ENCODE measurements around the gene SLC43A2. TPM values are rescaled to one million over a fixed set of nuclear protein-coding genes. Genes with fewer than 3 reads are reported as not detected.

SLC43A2 gene
- polyA plus RNA-seq, 2 of the 4 experiments (the other 2 are of a cell fraction): 3.5 to 7.0 TPM

DNA sequence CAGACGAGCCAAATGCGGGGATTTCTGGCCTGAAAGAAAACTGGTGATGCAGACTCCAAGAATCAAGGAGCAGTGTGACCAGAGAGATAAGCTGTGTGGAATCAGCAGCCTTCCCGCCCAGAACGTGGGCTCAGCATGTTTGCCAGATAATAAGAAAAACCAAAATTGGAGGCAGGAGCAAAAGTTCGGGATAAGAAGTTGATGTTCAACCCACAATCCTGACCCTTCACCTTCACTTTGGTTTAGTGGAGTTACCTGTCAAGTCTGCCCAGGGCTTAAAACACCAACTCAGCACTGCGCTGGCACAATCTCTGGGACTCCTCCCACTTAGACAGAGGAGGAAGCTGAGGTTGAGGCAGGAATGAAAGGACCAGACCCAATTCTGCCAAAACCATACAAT, 3.1 kb downstream of the SLC43A2 start:
- DNase-seq (ENCODE audit: low read depth in 1 of 2, low spot score in 1 of 2): no peak
- Histone ChIP-seq H3K4me3 (no peak overlapping the region), H3K9me3 (no peaks in the 10 kb centered on the region), H3K4me1 (0 out of 3 replicates have a peak, but pooled peaks cover 4% of the 10 kb centered on the region), H3K27ac (no peak overlapping the region), H3K4me2 (no peak overlapping the region)
- FAIRE-seq: no peak
- 87% methylated on average over 6 of the region's 6 CpGs for WGBS (ENCODE audit: missing lambda C conversion rate)
- TF ChIP-seq SMC3 (IDR thresholded peaks at IDR 0.05): no peak
- no peak for TF ChIP-seq BCL3 (IDR thresholded peaks at IDR 0.05)
- no peak for TF ChIP-seq CHD4 (IDR thresholded peaks at IDR 0.05; ENCODE audit: borderline replicate concordance)
- TF ChIP-seq ZFP36 (IDR thresholded peaks at IDR 0.05; ENCODE audit: borderline replicate concordance, partially characterized antibody): no peak
- no peak for TF ChIP-seq ZSCAN20 (CRISPR knock-in tag; IDR thresholded peaks at IDR 0.05)
- no peak for ATAC-seq
- ChIA-PET CTCF (interaction anchor here (0.8 to 18.3 kb wide), 10 partner anchors 7 to 400 kb away, joined by 3 to 263 read pairs (median 4); partner anchors contain the start of gene RILP), POLR2A (no interaction called here)

DNA sequence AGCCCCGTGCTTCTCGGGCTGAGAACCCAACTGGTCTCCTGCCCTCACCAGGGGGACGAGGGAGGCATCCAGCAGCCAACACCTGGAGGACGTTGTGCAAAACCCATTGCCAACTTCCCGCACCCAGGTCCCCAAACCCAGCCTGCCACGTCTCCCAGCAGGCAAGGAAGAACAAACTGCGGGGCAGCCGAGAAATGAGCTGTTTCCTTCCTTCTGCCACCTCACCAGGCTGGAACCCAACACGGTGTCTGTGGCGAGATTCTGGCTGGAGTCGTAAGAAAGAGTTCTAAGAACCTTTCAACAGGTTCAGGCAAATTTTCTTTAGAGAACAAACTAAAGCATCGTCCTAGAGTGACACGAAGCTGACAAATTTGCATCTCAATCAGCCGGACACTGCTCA, 3.6 kb downstream of the SLC43A2 start:
- no peak for ATAC-seq
- POLR2A ChIA-PET: no interaction called here
- FAIRE-seq: no peak
- Histone ChIP-seq H3K4me2 (no peak overlapping the region), H3K4me1 (no peaks in the 10 kb centered on the region), H3K27ac (no peak overlapping the region), H3K9me3 (no peaks in the 10 kb centered on the region), H3K4me3 (no peak overlapping the region)
- no peak for DNase-seq (ENCODE audit: low read depth in 1 of 2, low spot score in 1 of 2)
- CTCF ChIA-PET: interaction anchor here (0.6 to 18.3 kb wide), 10 partner anchors 7 to 365 kb away, joined by 3 to 263 read pairs (median 3); partner anchors contain the start of gene RILP
- 91% methylated on average over 14 of the region's 14 CpGs for WGBS (ENCODE audit: missing lambda C conversion rate)
- TF ChIP-seq ZC3H11A (IDR thresholded peaks at IDR 0.05): no peak
- no peak for TF ChIP-seq USF2 (IDR thresholded peaks at IDR 0.05)
- TF ChIP-seq REST (IDR thresholded peaks at IDR 0.05): no peak
- no peak for TF ChIP-seq SREBF2 (IDR thresholded peaks at IDR 0.05)

DNA sequence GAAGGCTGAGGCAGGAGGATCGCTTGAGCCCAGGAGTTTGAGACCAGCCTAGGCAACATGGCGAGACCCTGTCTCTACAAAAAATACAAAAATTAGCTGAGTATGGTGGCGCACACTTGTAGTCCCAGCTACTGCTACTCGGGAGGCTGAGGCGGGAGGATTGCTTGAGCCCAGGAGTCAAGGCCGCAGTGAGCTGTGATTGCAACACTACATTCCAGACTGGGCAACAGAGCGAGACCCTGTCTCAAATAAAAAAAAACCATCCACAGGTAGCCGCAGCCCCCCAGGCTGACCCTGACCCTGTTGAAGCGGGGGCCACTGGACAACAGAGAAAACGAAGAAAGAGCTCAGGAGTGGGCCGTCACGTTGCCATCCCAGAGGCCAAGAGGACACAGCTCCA, 4.0 kb downstream of the SLC43A2 start:
- 84% methylated on average over 12 of the region's 12 CpGs for WGBS (ENCODE audit: missing lambda C conversion rate)
- DNase-seq (ENCODE audit: low read depth in 1 of 2, low spot score in 1 of 2) (no peak), ATAC-seq (no peak), FAIRE-seq (no peak)
- CTCF ChIA-PET: interaction anchor here (0.6 to 18.3 kb wide), 9 partner anchors 6 to 365 kb away, joined by 3 to 263 read pairs (median 3); partner anchors contain the start of gene RILP
- H3K4me3 ChIP-seq: no peak overlapping the region
- H3K27ac ChIP-seq: no peak overlapping the region
- no peaks in the 10 kb centered on the region for H3K9me3 ChIP-seq
- no peak overlapping the region for H3K4me2 ChIP-seq
- no peaks in the 10 kb centered on the region for H3K4me1 ChIP-seq
- POLR2A ChIA-PET: no interaction called here
- no peak for TF ChIP-seq MAFK (IDR thresholded peaks at IDR 0.05; ENCODE audit: partially characterized antibody)

DNA sequence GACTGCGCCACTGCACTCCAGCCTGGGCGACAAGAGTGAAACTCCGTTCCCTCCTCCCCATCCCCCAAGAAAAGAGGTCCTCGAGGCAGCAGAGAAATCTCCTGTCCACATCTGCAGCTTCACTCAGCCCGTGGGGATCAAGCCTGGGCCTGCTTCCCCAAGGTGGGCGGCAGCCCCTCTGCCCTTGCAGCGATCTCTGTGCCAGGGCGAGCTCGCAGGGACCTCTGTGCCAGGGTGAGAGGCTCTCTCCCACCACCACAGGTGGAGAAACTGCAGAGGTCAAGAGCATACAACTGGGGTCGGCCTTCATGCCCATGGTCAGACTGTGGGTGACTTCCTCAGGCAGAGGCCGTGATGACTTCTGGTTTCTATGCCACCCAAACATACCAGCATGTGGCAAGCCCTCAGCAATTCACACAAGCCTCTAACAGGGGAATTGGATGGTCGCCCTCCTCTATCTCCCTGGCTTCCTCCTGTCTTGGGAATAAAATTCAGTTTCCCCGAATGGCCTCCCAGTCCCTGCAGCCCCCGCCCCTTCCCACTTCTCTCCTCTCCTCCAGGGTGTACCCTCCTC, 5.5 kb downstream of the SLC43A2 start:
- CTCF ChIA-PET: interaction anchor here (1.1 to 18.3 kb wide), 4 partner anchors 6 to 62 kb away, joined by 3 to 263 read pairs (median 62); partner anchors contain the start of gene SLC43A2
- FAIRE-seq (no peak), ATAC-seq (no peak), DNase-seq (ENCODE audit: low read depth in 1 of 2, low spot score in 1 of 2) (no peak)
- H3K4me1 ChIP-seq: peaks cover 4% of the 10 kb centered on the region
- no peak overlapping the region for H3K4me3 ChIP-seq
- H3K9me3 ChIP-seq: no peaks in the 10 kb centered on the region
- no peak overlapping the region for H3K27ac ChIP-seq
- 85% methylated on average over 14 of the region's 14 CpGs for WGBS (ENCODE audit: missing lambda C conversion rate)
- no peak overlapping the region for H3K4me2 ChIP-seq
- POLR2A ChIA-PET: no interaction called here
- TF ChIP-seq BHLHE40 (IDR thresholded peaks at IDR 0.05; ENCODE audit: low read depth, low read length): no peak
- TF ChIP-seq RCOR1 (IDR thresholded peaks at IDR 0.05; ENCODE audit: low read depth, low read length): no peak
- TF ChIP-seq NFE2L2 (conservative IDR thresholded peaks at IDR 0.05; ENCODE audit: low read length): no peak
- no peak for TF ChIP-seq ZNF302 (CRISPR knock-in tag; IDR thresholded peaks at IDR 0.05)
- TF ChIP-seq POLR2A (IDR thresholded peaks at IDR 0.05; ENCODE audit: low read length): no peak
- TF ChIP-seq, protein P1, sequence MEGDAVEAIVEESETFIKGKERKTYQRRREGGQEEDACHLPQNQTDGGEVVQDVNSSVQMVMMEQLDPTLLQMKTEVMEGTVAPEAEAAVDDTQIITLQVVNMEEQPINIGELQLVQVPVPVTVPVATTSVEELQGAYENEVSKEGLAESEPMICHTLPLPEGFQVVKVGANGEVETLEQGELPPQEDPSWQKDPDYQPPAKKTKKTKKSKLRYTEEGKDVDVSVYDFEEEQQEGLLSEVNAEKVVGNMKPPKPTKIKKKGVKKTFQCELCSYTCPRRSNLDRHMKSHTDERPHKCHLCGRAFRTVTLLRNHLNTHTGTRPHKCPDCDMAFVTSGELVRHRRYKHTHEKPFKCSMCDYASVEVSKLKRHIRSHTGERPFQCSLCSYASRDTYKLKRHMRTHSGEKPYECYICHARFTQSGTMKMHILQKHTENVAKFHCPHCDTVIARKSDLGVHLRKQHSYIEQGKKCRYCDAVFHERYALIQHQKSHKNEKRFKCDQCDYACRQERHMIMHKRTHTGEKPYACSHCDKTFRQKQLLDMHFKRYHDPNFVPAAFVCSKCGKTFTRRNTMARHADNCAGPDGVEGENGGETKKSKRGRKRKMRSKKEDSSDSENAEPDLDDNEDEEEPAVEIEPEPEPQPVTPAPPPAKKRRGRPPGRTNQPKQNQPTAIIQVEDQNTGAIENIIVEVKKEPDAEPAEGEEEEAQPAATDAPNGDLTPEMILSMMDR (IDR thresholded peaks at IDR 0.05): no peak
- TF ChIP-seq CBX8 (IDR thresholded peaks at IDR 0.05): no peak
- TF ChIP-seq, protein P2, sequence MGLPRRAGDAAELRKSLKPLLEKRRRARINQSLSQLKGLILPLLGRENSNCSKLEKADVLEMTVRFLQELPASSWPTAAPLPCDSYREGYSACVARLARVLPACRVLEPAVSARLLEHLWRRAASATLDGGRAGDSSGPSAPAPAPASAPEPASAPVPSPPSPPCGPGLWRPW (IDR thresholded peaks at IDR 0.05): no peak
- no peak for TF ChIP-seq TFCP2L1 (CRISPR knock-in tag; IDR thresholded peaks at IDR 0.05)
- TF ChIP-seq, protein P3, sequence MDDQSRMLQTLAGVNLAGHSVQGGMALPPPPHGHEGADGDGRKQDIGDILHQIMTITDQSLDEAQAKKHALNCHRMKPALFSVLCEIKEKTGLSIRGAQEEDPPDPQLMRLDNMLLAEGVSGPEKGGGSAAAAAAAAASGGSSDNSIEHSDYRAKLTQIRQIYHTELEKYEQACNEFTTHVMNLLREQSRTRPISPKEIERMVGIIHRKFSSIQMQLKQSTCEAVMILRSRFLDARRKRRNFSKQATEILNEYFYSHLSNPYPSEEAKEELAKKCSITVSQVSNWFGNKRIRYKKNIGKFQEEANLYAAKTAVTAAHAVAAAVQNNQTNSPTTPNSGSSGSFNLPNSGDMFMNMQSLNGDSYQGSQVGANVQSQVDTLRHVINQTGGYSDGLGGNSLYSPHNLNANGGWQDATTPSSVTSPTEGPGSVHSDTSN (IDR thresholded peaks at IDR 0.05): no peak
- no peak for TF ChIP-seq KDM5A (IDR thresholded peaks at IDR 0.05)
- TF ChIP-seq RNF2 (IDR thresholded peaks at IDR 0.05; ENCODE audit: borderline replicate concordance, low read depth): no peak
- TF ChIP-seq FOXS1 (CRISPR knock-in tag; IDR thresholded peaks at IDR 0.05): no peak
